Heart left ventricle (tissue), 13 donors: ENCODE data around the gene CERS3.

Experiments used
- POLR2A ChIP-seq, 2 donors: fragments of 450-650 bp; IDR thresholded peaks; one replicate each; pipeline ENCODE4 v1.6.1; 2017; ENCODE audit warnings: antibody characterized with exemption in 2 of 2, mild to moderate bottlenecking in 2 of 2, moderate library complexity in 2 of 2
- TF ChIP-seq, protein P1 (sequence below), 12 donors: fragments of 200-600 bp; sonication (generic) in 4 of 12; IDR thresholded peaks; one replicate each; pipeline versions ENCODE4 v1.5.0 to v1.8.0; 2018 to 2022; ENCODE audit warnings: antibody characterized with exemption in 12 of 12, mild to moderate bottlenecking in 5 of 12
- donor health status: ischemic (EF 13 %, LVEDD 7.1; RV severe dilation, severe dysfunction).
- donor health status: DM: no; HTN: yes; CAD: no.
- donor health status: DM: no; HTN: no; CAD: no.
- donor health status: ischemic (EF 25% LVEDD 6.9; RV normal size, moderate dysfunction).
- donor health status: ischemic (EF 25% LVEDD 5.7; RV mildly dilated, moderate dysfunction).
- donor health status: ischemic (EF 35%, LVEDD 5.7; RV mildly dilated, moderate dysfunction).
- donor health status: nonischemic (EF 11% LVEDD 7.7; RV severe dilation, severe dysfunction).
- donor health status: DM: yes; HTN: yes; CAD: no.
- donor health status: PGD.
- donor health status: ischemic (EF 29% LVEDD 5.4; RV normal size, mild dysfunction).
- donor health status: nonischemic (EF 23%, LVEDD 6.1; RV moderate dilation, normal function).

DNA sequence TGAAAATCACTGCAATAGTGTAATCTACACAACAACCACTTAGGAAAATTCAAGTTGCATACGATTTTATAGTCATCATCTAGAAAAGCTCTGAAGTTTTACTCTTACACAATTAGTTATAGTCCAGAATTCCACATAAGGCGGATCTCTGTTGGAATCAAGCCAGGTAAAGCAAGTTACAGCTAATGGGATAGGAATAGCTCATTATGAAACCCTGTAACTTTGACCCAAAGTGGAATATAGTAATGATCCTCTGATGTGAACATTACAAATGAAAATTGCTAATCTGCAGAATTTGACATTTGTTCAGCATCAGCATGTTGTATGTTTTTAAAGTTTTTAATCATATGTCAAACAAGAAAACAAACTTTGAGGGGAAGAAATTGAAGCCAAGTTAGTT, 4.4 kb downstream of the CERS3 start:
- TF ChIP-seq POLR2A (IDR thresholded peaks at IDR 0.05) = no peak
- TF ChIP-seq, protein P1, sequence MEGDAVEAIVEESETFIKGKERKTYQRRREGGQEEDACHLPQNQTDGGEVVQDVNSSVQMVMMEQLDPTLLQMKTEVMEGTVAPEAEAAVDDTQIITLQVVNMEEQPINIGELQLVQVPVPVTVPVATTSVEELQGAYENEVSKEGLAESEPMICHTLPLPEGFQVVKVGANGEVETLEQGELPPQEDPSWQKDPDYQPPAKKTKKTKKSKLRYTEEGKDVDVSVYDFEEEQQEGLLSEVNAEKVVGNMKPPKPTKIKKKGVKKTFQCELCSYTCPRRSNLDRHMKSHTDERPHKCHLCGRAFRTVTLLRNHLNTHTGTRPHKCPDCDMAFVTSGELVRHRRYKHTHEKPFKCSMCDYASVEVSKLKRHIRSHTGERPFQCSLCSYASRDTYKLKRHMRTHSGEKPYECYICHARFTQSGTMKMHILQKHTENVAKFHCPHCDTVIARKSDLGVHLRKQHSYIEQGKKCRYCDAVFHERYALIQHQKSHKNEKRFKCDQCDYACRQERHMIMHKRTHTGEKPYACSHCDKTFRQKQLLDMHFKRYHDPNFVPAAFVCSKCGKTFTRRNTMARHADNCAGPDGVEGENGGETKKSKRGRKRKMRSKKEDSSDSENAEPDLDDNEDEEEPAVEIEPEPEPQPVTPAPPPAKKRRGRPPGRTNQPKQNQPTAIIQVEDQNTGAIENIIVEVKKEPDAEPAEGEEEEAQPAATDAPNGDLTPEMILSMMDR (IDR thresholded peaks at IDR 0.05) = no peak
